Posterior cingulate gyrus (tissue), 11 donors: ENCODE measurements around the gene CISH.

Experiments used
- DNase-seq, 10 donors: peaks; one replicate each; pipeline versions ENCODE4 v3.0.0 to v3.0.0-alpha.2; 2020 to 2021; ENCODE audit warnings: mixed read lengths in 3 of 10
- intact Hi-C: fragments of 100-400 bp; cut with DNase I; formaldehyde crosslinking; loops from one replicate; pipeline ENCODE4 v1.15.1; 2023

Gene CISH, protein sequence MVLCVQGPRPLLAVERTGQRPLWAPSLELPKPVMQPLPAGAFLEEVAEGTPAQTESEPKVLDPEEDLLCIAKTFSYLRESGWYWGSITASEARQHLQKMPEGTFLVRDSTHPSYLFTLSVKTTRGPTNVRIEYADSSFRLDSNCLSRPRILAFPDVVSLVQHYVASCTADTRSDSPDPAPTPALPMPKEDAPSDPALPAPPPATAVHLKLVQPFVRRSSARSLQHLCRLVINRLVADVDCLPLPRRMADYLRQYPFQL

GRCh38 chr3:50611464-50612233, at the start of gene CISH:
Gene CISH, minus strand, starts transcription at chr3:50611774. Its CDS starts 124 bp downstream, at chr3:50611650.
- intact Hi-C loops, result loop anchor here (5.0 kb wide), 2 partner anchors 94 to 264 kb away; partner anchors contain the start of gene ZMYND10
- peak; percentile 61 to 96 (median 77) for DNase-seq

GRCh38 chr3:50660386-50660785, 48.8 kb upstream of the CISH start:
- intact Hi-C loops, result no loop called here

DNA sequence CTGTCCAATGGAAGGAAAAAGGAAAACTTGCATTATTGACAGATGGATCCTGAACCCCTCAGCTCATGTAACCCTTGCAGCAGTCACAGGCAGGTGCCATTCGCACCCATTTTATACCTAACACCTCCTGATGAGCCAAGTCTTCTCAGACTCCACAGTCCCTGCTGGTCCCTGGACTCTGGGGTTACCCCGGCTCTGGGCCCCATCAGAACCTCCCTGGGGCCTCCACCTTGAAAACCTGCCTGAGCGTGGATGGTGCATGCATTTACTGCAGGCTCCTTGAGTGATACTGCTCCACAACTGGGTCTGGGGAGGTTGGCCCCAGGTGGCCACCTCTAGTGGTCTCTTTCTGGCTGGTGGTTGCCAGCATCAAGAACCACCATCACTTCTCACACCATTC, 47.3 kb upstream of the CISH start:
- intact Hi-C loops, result no loop called here
- peak in 1 of 10 donors; percentile 61 for DNase-seq

More at GRCh38 chr3:50660386-50660785, 48.8 kb upstream of the CISH start:
- peak in 1 of 10 donors; percentile 27 for DNase-seq

DNA sequence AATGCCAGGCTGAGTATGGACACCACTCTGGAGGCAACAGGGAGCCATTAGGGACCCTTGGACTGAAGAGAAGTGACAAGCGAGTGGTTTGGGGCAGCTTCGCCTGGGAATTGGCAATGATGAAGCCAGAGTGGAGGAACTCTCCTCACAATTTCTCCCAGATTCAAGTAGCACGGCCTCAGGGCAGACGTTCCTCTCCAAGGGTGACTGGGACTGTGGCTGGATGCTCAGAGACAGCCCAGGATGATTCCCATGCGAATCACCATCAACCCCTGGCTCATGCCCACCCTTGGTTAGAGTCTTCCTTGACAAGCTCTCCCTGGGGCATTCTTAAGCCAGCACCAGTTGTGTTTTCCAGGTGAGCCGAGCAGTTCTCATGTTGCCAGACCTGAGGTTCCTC, 46.8 kb upstream of the CISH start:
- DNase-seq, result peak in 1 of 10 donors; percentile 35
- intact Hi-C loops, result no loop called here

DNA sequence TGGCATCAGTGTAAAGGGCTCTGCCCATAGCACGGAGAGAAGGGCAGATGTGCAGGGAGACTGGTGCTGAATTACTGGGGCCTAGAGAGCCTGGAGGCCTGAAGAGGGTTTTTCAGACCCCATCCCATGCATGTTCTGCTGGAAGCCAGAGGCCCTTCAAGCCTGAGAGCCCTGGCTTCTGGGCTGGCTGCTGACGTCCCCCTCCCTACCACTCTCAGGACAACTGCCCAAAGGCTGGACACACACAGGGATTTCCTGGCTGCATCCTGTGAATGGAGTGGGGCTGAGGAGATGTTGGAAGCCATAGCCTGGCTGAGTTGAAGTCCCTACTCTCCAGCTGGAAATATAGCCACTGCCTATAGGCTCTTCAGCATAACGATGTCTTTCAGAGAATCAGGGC, 46.2 kb upstream of the CISH start:
- intact Hi-C loops, result no loop called here
- peak in 1 of 10 donors; percentile 48 for DNase-seq

DNA sequence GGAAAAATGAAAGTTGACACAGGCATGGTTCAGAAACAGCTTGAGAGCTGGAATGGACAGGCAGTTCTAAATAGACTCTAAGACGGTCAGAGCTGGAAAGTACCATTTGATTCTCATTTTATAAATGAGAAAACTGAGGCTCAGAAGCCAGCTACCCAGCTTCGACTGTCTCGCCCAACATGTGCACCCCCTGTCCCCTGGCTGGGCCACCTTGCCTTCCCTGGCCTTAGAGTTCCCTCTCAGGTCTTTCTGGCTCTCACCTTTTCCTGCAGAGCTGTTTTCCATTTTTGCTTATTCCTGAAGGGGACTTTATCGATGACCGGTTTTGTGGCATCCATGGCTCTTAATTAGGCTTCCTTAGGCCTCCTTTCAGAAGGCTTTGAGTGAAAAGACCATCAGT, 45.8 kb upstream of the CISH start:
- DNase-seq, result peak in 1 of 10 donors; percentile 45
- intact Hi-C loops, result no loop called here

DNA sequence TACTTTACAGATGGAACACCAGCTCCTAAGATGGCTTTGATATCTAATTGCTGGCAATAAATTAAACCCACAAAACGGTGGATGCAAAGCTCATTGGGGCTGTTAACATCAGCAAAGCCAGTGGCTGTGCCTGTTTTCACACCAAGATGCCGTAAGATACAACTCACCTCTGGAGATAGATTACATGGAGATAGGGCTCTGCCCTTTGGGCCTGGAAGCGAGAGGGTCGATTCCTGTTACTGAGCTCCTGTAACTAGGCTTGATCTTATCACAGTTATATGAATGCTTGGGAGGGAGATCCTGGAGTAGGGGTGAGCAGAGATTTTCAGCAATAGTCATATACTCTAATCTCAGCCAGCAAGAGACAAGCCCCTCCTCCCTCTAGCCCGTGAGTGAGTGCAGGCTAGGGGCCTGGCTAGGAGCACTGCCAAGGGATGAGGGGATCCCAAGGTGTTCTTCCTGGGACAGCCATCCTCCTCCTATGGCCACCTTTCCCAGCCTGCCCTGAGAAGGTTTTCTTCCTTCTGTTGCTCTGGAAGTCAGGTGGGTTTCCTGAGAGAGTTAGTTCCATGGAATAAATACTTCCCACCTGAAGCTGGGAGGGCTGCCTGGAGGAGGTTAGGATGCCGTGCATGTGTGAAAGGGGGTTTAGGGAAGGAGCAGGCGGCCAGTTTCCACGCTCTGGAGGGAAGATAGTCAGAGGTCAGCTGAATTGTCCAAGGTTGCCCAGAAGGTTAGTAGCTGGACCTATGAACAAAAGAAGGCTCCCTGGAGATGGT, 45.0 kb upstream of the CISH start:
- intact Hi-C loops, result no loop called here
- peak in 1 of 10 donors; percentile 35 for DNase-seq

- peak in 1 of 10 donors; percentile 53 for DNase-seq
- intact Hi-C loops, result no loop called here
Measured at GRCh38 chr3:50655009-50655830, 43.6 kb upstream of the CISH start.

GRCh38 chr3:50653937-50654595, 42.5 kb upstream of the CISH start:
- DNase-seq, result peak in 1 of 10 donors; percentile 69
- intact Hi-C loops, result loop anchor here (5.0 kb wide), 1 partner anchor 37 kb away; the partner anchor contains the start of gene MAPKAPK3

DNA sequence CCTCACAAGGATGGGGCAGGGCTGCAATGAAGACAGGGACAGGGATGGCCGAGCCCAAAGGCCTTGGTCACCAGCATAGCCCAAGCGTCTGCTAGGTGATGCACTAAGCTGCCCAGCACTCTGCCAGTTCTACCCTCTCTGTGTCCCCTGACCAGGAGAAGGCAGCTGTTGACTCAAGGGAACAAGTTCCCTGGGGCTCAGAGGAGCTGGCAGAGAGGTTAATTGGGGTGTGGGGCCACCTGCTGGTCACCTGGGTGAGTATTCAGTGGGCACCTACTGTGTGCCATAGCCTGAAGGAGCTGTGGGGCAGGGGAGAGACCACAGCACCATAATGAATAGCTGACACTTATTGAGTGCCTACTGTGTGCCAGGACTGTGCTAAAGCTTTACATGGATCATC, 41.1 kb upstream of the CISH start:
- intact Hi-C loops, result loop anchor here (5.0 kb wide), 1 partner anchor 35 kb away; the partner anchor contains the start of gene MAPKAPK3

DNA sequence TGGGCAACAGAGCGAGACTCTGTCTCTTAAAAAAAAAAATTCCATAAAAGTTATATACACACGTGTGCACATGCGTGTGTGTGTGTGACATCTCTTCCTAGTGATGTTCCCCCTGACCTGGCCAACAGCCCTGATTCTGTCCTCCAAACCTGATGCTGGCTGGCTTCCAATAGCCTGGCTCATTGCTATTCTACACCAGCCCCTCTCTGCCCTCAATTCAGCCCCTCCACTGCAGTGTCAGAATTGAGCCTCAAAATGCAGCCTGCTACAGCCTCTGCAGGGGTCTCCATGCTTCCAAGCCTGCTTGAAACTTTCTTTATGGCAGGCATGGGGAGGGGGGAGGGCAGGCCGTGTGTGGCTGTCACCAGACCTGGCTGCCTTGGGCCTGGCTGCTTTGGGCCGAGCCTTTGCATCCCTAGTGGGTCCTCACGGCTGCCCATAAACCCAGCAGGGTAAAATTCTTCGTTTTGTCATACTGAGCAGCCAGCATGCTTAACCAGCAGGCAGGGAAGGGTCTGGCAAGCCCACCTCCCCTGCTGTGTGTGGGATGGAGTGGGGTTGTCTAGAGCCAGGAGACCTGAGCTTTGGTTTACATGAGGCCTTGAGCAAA, 40.5 kb upstream of the CISH start:
- peak in 2 of 10 donors; percentile 34 to 76 for DNase-seq
- intact Hi-C loops, result loop anchor here (5.0 kb wide), 1 partner anchor 35 kb away; the partner anchor contains the start of gene MAPKAPK3

More for the DNA sequence above, 41.1 kb upstream of the CISH start:
- peak in 4 of 10 donors; percentile 24 to 87 (median 34) for DNase-seq

DNA sequence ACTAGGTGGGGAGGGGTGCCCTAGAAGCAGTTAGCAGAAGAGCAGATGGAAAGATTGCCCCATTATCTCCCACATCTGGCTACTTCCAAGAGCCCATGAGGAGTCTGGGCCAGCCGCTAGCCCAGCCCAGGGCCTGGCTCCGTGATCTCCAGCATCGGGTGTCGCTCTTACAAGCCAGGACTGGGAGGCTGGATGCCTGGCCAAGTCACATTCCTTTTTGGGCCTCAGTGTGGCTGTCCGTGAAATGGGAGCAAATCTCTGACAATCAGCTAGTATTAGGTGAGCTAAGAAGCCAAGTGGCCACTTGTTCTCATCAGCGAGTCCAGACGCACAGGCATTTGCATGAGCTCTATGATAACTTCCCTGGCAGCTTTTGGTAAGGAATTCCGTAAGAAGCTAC, 39.9 kb upstream of the CISH start:
- peak in 1 of 10 donors; percentile 15 for DNase-seq
- intact Hi-C loops, result loop anchor here (5.0 kb wide), 1 partner anchor 34 kb away; the partner anchor contains the start of gene MAPKAPK3

GRCh38 chr3:50650018-50650417, 38.4 kb upstream of the CISH start:
- no peak for DNase-seq
- intact Hi-C loops, result loop anchor here (5.0 kb wide), 1 partner anchor 33 kb away; the partner anchor contains the start of gene MAPKAPK3

DNA sequence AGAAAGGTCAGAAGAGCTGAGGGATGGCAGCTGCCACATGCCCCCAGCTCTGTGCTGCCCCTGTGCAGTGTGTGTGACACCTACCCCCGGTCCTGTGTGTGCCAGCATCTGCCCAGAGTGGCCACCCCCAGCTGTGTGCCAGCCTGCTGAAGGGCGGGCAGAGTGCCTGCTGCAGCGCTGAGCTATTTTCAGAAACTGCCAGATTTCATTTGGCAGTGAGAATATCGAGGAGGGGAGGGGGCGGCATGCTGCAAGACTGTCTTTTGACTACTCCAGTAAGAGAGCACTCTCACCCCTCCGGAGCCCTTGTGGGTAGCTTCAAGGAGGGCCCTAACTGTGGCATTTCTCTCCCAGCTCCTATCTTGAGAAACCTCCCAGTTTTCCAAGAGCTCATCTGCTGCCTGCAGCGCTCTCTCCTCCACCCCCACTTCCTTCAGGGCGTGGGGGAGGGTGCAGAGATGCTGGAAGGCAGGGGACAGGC, 37.9 kb upstream of the CISH start:
- intact Hi-C loops, result no loop called here
- DNase-seq, result peak; percentile 47 to 96 (median 72)

GRCh38 chr3:50648944-50649343, 37.4 kb upstream of the CISH start:
- intact Hi-C loops, result no loop called here

GRCh38 chr3:50648313-50648712, 36.7 kb upstream of the CISH start:
- peak in 4 of 10 donors; percentile 31 to 92 (median 48) for DNase-seq
- intact Hi-C loops, result no loop called here

More at GRCh38 chr3:50648944-50649343, 37.4 kb upstream of the CISH start:
- DNase-seq, result no peak

GRCh38 chr3:50645378-50645777, 33.8 kb upstream of the CISH start:
- peak in 1 of 10 donors; percentile 22 for DNase-seq
- intact Hi-C loops, result no loop called here

DNA sequence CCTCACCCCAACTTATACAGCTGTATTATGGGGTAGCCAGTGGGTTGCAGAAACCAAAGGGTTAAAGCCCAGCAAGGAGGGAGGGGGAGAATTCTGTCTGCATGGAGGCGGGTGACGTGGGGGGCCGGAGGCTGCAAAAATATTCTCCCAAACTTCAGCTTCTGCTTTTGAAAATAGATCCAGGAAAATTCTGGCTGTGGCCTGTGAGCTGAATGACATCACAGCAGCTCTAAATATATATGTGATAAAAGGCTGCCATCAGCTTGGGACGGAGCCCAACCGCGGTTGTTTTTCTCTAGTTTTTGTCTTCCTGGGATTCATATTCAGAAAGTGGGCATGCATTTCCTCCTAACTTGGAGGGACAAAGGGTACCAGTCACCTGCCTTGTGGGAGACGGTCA, 33.0 kb upstream of the CISH start:
- DNase-seq, result peak in 8 of 10 donors; percentile 42 to 93 (median 62)
- intact Hi-C loops, result no loop called here
